Activated CD4-positive, CD25-positive, alpha-beta regulatory T cell treated with anti-CD3 and anti-CD28 coated beads, Interleukin-2, amount 50 U/mL, for 24 hours (primary cell): ENCODE data around the gene PIGC.
"Not testable (repeated sequence)": the region's sequence is repeated elsewhere in the genome, so short reads cannot be mapped to it uniquely, and the experiment has no call there.

Experiments
- ATAC-seq, 2 donors: fragments of 150-1000 bp; cut with Tn5 transposase; one replicate each; pipeline ENCODE4 v1.10.0; 2021; ENCODE audit warnings: mild to moderate bottlenecking in 1 of 2, moderate library complexity in 1 of 2

Gene PIGC

GRCh38 chr1:172465617-172466016, 21.7 kb upstream of the PIGC start:
- ATAC-seq = no peak

GRCh38 chr1:172460887-172461315, 17.0 kb upstream of the PIGC start:
- ATAC-seq = no peak

- peak in 1 of 2 donors; percentile 20 for ATAC-seq
These were observed 16.3 kb upstream of the PIGC start for GRCh38 chr1:172460177-172460576.

GRCh38 chr1:172457479-172458130, 13.7 kb upstream of the PIGC start:
- ATAC-seq = no peak

GRCh38 chr1:172456344-172456769, 12.5 kb upstream of the PIGC start:
- no peak for ATAC-seq

GRCh38 chr1:172455451-172455850, 11.6 kb upstream of the PIGC start:
- ATAC-seq = no peak

GRCh38 chr1:172453607-172454006, 9.7 kb upstream of the PIGC start:
- no peak for ATAC-seq

- no peak for ATAC-seq
These were observed 9.3 kb upstream of the PIGC start for GRCh38 chr1:172453153-172453545.

- no peak for ATAC-seq
These were observed 8.8 kb upstream of the PIGC start for GRCh38 chr1:172452536-172453152.

- peak; percentile 42 to 68 for ATAC-seq
These were observed 7.2 kb upstream of the PIGC start for GRCh38 chr1:172451002-172451443.

GRCh38 chr1:172450524-172450885, 6.6 kb upstream of the PIGC start:
- ATAC-seq = no peak

- ATAC-seq = peak; percentile 58 to 62
These were observed 6.0 kb upstream of the PIGC start for GRCh38 chr1:172449585-172450523.

- peak; percentile 33 to 60 for ATAC-seq
These were observed 5.2 kb upstream of the PIGC start for GRCh38 chr1:172448995-172449584.

GRCh38 chr1:172447641-172448040, 3.8 kb upstream of the PIGC start:
- ATAC-seq = no peak

GRCh38 chr1:172446547-172446946, 2.7 kb upstream of the PIGC start:
- no peak for ATAC-seq

- ATAC-seq = no peak
These were observed 865 bp downstream of the PIGC start for GRCh38 chr1:172442843-172443565.

- ATAC-seq = no peak
These were observed 1.5 kb downstream of the PIGC start for GRCh38 chr1:172442404-172442803.

- not testable (repeated sequence) for ATAC-seq
These were observed 6.7 kb downstream of the PIGC start for GRCh38 chr1:172437183-172437582.

GRCh38 chr1:172431721-172432192, 12.1 kb downstream of the PIGC start:
- ATAC-seq = no peak

- ATAC-seq = no peak
These were observed 12.7 kb downstream of the PIGC start for GRCh38 chr1:172431204-172431603.

- no peak for ATAC-seq
These were observed 13.8 kb downstream of the PIGC start for GRCh38 chr1:172430128-172430454.
